HG02943 (cell line): ENCODE results near the gene MLLT6.

Source experiments
- ATAC-seq: cut with Tn5 transposase; IDR thresholded peaks from one replicate; pipeline ENCODE4 v1.9.1; 2021; ENCODE audit warnings: mild to moderate bottlenecking, low read depth, moderate library complexity; ENCODE audit not compliant: unreplicated experiment

The MLLT6 gene

DNA sequence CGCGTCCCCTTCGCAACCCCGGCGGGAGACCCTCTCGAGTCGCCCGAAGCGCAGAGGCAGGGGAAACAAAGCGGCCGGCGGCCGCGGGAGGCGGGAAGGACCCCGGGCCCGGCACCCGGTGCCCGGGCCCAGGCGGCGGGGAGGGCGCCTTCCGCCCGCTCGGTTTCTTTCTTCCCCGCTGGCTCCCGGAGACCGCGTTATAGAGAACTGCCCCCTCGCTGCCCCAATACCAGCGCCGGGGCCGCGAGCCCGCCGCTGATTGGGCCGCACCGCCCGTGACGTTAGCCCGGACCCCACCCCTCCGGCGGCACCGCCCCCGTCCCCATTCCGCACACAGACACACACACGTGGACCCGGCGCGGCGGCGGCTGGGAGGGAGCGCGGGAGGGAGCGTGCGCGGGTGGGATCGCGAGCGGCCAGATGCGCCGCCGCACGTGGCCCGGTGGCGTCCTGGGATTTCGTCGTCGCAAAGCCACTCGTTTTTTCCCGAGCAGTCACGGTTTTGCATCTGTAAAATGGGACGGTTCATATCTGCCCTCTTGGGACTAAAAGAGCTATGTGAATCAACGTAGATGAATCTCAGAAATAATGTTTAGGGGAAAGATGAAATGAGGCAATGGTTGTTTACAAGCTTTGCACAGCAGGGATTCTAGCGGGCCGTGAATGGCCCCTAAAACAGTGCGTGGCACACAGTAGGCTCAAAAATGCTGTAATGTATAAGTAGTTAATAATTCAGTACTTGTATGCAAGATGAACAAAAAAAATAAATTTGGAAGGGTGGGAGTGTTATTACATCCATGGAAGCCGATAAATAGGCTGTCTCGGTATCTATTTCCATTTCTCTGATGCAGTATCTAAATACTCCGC, 30.1 kb upstream of the MLLT6 start, which contains the start of gene EPOP:
EPOP (minus strand) TSS at position 209 of the 867 bp plus-strand sequence. CDS start 462 bp downstream, outside the sequence.
- no peak for ATAC-seq

DNA sequence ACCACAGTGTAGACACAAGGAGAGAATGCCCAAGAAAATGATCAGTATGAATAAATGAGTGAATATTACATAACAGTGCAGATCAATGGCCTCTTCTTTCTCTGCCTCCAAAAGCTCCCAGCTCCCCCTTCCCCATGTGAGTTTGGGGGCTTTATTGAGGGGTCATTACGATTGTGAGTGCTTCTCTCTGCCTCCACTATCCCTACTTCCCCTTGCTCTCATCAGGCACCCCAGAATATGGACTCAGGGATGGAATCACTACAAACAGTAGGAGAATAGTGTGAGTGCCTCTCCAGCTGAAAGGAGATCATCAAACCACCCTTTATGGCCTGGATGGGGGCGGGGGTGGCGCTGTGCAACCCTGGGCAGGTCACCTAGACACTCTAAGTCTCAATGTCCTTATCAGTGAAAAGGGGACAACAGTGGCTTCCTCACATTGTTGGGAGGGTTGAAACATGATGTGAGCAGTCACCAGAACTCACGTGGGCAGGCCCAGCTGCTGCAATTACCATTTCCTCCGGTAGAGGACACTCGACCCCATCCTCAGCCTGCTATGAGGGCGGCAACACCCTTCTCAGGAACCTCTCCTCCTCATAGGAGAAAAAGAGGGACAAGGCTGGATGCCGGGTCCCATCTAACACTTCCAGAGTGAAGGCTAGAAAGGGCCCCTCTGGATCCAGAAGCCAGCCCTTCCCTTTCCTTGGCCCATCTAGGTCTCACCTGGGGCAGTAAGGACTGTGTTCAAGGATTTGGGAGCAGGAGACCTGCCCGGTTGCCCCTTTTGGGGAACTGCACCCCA, 28.2 kb upstream of the MLLT6 start:
- ATAC-seq = no peak

DNA sequence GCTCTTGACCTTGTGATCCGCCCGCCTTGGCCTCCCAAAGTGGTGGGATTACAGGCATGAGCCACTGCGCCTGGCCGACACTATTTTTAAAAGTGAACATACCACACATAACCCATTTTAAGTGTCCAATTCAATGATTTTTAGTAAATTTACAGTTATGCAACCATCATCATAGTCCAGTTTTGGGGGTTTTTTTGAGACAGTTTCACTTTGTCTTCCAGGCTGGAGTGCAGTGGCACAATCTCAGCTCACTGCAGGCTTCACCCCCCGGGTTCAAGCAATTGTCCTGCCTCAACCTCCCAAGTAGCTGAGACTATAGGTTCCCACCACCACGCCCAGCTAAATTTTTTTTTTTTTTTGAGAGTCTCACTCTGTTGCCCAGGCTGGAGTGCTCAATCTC, 27.3 kb upstream of the MLLT6 start:
- ATAC-seq = no peak

DNA sequence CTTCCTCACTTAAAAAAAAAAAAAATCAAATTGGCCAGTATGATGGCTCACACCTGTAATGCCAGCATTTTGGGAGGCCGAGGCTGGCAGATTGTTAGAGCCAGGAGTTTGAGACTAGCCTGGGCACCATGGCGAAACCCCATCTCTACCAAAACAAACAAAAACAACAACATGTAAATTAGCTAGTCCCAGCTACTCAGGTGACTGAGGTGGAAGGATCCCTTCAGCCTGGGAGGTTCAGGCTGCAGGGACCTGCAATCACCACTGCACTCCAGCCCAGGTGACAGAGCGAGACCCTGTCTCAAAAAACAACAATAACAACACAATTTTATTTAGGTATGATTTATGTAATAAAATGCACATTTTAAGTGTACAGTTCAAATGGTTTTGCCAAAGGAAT, 24.0 kb upstream of the MLLT6 start:
- no peak for ATAC-seq

DNA sequence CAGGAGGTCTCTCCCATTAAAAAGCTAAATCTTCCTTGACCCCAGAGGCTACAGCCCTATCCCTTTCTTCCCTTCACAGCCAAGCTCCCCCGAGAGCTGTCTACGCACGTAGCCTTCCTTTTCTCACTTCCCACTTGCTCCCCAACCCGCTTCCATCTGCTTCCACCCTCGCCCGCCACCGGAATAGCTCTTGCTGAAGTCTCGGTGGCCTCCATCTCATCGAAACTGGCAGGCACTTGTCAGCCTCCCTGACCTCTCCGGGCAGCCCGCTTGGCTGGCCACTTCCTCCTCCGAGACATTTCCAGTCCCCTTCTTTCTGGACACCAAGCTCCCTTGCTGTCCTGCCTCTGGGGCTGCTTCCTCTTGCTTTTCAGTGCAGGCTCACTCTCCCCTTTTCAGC, 19.6 kb upstream of the MLLT6 start:
- no peak for ATAC-seq

DNA sequence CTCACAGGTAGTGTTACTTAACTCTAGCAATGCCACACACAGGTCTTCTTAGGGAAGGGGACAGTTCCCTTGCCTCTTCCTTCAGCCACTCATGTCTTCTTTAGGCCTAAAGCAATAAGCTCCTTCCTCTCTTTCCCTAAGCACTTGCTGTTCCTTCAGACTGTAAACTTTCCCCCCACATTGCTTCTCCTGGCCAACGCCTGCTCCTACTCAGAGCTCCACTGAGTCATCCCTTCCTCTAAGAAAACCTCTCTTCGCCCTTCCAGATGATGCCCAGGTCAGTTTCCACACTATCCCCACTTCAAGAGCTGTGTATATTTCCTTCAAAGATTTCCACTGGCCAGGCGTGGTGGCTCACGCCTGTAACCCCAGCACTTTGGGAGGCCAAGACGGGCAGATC, 17.8 kb upstream of the MLLT6 start:
- ATAC-seq = no peak

DNA sequence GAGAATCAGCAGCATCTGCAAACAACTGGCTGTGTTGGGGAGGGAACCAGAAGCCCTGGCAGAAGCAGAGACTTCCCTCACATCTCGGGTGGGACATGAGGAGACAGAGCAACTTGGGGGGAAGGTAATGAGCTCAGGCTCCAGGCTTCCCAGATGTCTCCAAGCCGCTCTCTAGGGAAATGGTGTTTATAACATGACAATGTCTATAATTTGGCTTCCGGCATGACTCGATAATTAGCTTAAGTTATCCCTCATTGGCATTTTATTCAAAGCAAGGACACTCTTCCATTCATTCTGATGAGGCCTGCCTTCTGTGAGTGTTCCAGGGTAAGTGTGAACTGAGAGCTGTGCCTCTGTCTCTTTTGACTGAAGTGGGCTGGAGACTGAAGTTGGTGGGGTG, 14.7 kb upstream of the MLLT6 start:
- ATAC-seq = no peak

DNA sequence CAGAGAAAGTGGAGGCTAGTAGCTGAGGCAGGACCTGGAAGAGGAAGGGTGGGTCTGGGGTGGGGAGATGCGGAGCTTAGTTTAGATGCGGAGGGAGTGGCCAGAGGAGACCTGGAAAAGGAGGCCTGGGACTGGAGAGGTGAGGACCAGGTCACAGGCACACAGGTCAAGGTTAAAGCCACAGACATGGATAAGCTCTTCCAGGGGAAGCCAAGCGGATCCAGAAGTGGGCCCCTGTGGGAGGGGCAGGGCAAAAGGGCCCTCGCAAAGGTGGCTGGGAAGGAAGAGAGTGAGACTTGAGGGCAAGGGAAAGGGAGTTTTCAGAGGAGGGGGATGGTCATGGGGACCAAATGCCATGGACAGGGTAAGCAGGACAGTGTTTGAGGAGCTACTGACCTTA, 13.9 kb upstream of the MLLT6 start:
- ATAC-seq = no peak

DNA sequence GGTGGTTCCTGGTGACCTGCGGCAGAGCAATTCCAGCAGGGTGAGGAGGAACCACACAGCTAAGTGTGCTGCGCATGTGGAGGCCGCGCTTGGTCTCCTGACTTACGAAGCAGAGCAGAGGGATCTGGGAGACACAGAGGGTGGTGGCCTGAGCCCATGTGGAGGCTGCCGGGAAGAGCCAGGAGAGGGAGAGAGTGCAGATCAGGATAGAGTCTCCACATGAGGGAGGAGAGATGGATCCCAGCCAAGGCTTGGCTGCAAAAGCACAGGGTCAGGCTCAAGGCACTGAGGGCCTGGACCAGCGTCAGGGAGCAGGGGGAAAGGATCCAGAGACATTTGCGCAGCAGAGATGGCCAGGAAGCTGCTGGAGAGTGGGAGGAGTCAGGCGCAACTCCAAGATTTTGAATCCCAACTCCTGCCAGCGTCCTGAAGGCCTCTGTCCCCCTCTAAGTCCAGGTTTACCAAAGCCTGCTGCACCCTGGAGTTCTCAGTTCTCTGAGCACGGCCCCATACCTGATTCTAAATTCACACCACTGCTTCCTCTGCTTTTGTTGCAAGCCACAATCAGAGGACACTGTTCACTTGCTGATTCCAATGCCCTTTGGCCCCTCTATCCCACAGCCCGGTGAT, 11.3 kb upstream of the MLLT6 start:
- ATAC-seq = no peak

DNA sequence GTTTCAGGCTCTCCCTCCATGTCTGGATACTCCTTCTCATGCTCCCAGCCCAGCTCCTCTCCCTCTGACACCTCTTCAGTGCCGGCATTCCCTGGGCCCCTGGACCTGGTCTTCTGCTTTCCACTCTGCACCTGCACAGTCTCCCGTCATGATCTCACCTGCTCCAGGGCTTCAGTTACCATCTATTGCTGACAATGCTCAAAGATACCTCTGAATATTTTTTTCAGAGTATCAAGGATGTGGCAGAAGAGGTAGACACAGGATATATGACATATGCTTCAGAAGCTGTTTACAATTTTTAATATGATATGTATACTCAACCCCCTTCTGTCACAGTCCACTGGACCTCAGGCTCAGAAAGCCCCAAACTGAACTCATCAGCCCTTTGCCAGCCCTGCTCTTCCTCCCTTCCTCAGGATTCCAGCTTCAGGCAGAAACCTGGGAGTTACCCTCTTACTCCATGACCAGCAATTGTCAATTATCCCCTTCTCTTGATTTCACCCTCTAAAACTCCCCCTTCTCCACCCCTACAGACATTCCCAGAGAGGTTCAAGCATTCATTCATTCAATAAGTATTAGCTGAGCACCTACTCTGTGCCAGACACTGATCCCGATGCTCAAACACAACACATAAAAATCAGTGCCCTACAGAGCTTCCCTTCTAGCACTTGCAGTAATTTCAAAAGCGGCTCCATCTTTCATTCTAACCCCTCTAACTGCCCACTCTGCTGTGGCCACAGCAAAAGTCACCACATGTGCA, 7.8 kb upstream of the MLLT6 start:
- no peak for ATAC-seq

DNA sequence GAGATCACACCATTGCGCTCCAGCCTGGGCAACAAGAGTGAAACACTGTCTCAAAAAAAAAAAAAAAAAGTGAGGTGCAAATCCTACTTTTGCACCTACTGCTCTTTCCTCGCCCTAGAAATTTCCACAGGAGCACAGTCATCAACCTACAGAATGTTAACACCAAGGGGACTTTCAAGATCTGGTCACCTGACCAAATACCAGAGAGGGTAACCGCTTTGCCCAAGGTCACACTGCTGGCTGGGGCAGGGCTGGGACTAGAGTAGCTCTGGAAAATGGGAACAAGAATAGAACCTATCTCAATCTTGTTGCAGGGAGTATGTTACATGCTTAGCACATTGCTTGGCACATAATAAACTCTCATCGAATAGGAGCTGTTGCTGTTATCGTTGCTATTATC, 6.3 kb upstream of the MLLT6 start:
- no peak for ATAC-seq

DNA sequence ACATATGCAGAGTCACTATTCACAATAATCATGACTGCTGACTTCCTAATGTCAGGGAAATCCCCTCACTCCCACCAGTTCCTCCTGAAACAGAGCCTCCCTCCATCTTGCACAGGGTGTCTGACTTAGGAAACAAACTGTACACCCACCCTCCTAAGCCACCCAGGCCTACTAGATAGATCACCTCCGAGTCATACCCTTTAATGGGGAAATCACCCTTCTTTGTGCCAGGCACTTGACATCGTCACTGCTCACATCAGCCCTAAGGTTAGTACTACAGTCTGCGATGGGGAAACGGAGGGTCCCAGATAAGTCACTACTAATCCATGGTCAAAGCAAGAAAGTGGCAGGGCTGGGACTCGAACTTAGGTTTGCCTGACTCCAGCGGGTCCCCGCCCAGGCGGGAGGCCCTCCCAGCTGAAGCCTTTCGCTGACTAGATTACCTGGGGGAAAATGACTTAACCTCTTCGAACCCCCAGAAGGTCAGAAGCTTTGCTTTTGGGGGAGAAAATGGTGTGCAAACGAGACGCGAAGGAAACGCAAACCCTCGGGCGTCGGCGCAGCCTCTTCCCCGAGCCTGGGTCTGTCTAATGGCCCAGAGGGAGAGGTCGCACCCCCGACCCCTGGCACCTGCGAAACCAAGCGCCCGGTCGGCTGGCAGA, 3.4 kb upstream of the MLLT6 start:
- peak; percentile 15 for ATAC-seq

DNA sequence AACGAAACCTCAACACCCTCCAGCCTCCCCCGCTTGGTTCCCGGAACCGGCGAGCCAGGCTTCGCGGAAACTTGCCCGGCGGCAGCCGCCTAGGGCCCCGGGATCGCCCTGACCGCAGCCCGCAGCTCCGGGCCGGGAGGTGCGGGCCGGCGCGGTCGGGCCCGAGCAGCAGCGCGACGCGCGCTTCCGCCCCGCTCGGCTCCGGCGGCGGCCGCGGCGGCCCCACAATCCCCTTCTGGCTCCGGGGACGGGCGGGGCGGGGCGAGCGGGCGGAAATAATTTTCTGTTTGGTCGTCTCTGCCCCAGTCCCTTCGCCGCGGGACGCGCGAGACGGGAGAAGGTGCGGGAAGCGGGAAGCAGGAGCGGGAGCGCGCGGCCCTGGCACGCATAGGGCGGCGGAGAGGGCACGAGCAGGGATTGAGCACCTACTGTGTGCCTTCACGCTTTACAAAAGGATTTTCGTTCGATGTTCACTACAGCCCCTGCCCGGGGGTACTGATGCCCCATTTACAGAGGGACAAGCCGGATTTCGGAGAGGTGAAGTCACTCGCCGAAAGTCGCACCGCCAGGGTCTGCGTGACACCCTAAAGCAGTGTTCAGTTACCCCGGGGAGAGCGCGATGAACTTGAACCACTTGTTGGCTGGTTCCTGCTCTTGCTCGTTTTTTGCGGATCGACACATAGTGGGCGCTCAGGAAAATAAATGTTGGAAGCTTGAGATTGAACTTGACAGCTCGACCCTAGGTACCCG, 2.7 kb upstream of the MLLT6 start:
- peak; percentile 29 for ATAC-seq

DNA sequence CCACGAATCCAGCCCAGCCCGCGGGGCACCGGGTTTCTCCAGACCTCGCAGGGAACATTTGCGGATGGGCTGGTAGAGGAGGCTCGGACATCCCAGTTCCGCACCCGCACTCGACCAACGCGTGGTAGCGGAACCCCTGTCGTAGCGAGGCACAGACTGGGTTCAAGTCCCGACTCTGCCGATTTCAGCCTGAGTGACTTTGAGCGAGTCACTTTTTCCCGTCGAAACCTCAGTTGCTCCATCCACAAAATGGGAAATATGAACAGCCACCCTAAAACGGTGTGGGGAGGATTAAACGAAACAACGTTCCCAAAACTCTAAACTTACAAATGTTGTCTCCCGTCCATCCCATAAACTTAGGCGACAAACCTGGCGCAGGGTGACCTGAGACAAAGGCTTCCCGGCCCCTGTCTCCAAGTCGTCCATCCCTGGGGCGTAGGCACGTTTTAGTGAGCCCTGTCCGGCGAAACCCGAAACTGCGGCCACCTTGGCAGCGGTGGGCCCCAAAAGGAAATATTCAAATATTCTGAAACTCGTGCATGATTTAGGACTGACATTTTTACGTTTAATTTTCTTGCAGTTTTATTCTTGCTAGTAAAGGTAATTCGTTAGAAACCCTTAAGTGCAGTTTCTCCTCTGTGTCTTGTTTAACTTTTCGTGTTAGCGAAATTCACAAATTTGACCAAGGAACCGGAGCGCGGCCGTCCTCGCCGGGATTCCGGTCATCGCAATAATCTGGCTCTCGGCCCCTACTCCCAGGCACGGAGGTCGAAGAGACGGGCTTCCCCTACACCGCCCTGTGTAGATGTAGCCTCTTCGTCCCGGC, 1.9 kb upstream of the MLLT6 start:
- ATAC-seq = no peak

DNA sequence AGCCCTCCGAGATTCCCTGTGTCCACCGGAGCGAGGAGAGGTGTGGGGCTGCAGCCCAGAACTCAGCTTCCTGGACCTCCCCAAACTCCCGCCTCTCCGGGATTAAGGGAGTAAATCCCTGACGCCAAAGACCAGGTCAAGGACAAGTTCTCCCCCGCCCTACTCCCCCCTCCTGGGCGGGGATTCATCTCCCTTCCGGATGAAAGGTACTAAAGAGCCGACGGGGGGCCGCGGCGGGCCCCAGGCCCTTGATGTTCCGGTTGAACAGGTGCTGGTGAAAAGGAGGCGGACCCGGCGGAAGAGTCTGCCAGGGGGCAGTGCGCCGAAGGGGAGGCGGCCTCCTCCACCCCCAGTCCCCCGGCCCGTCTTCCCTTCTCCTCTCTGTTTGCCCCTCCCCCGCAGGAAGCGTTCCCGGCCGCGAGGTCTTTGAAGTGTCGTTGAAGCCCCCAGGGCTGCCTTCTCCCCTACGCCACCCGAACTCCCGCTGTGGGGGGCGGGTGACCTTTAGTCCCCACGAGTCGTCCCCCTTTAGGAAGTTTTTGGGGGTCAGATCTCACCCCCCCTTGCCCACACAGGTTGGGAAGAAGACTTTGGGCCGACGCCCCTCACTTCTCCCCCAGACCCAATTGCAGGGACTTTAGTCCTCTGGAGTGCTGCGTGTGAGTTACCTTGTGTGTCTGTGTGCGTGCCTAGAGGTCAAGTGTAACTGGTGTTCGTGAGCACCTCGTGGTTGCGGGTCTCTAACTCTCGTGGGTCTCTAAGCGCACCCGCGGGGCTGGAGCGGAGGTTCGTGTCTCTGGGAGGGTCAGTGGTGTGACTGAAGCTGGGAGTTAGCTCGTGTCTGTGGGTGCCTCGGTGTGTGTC, 1.1 kb upstream of the MLLT6 start:
- no peak for ATAC-seq

DNA sequence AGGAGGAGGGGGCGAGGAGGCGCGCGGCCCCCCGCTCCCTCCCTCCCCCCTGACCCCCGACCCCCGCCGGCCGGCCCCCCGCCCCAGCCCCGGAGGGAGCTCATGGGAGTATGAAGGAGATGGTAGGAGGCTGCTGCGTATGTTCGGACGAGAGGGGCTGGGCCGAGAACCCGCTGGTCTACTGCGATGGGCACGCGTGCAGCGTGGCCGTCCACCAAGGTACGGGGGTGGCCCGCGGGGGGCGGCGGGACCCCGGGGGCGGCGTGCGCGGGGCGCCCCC, 390 bp downstream of the MLLT6 start:
- no peak for ATAC-seq

DNA sequence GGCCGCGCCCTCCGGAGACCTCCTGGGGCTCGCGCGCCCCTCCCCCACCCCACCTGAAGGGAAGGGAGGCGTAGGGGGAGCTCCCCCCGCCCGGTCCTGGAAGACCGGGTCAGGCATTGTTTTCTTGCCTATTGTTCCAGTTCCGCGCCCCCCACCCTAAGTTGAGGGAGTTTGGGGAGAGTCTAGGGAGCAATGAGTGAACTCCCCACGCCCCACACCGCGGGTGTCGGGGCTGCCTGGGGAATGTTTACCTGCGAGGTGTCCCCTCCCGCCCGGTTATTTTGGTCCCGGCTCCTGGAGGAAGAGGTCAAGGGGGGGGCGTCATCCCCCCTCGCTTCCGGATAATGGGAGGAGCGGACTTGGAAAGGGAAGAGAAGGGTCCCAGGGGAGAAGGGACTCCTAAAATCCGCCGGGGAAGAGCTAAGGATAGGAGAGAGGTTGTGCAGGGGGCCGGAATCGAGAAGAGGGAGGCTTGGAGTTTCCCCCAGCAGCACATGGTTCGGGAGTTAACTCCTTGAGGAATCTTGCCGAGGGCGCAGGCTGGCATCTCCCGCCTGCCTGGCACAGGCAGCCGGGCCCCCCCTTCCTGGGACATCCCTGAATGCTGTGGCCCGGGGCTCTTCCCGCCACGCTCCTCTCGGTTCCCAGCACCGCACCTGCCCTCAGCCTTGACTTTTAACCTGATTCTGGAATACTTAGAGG, 881 bp downstream of the MLLT6 start:
- no peak for ATAC-seq
